ENCODE data around the gene IL1RAPL2. TPM values are rescaled to one million over a fixed set of nuclear protein-coding genes. Genes with fewer than 3 reads are reported as not detected.

IL1RAPL2 gene
- total RNA-seq, 1 donor from 2014 or later: not detected

DNA sequence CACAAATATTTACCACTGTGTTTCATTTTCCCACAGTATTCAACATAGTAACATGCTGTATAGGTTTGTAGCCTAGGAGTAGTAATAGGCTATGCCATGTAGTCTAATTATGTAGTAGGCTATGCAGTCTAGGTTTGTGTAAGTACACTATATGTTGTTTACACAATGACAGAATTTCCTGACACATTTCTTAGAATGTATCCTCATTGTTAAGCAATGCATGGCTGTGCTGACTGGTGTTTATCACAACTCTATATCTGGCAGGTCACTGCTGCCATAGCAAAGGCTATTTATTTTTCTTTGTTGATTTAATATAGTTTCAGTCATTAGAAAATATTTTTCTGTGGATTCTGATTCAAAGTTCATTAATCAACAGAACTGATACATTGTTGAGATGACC, 762.8 kb downstream of the IL1RAPL2 start:
- H3K36me3 ChIP-seq: no peaks in the 10 kb centered on the region

DNA sequence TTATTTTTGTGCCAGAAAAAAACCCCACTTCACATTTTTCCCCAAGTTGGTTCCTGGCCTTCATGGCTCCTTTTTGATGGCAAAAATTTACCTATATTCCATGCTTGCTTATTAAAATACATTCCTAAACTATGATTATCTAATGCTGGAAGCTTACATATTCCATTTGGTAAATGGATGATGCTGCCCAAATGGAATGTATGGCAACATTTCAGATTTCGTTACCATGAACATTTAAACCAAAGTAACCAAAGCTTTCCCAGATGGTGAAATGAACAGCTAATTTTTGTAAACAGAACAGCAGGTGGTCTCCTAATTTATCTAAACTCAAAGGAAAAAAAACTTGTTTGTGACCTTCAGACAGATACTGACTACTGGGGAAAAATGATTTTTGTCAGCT, 765.2 kb downstream of the IL1RAPL2 start:
- intact Hi-C loops (cut with DNase I): no loop called here
- TF ChIP-seq CTCF (IDR thresholded peaks at IDR 0.05): no peak
- Histone ChIP-seq H3K4me1 (no peaks in the 10 kb centered on the region), H3K27me3 (no peaks in the 10 kb centered on the region), H3K9me3 (peaks cover 0 to under 1% of the 10 kb centered on the region in 2 donors), H3K27ac (no peak overlapping the region), H3K36me3 (no peaks in the 10 kb centered on the region), H3K4me3 (no peak overlapping the region)
- no peak for DNase-seq (ENCODE audit: low spot score in 2 of 2)

More for the DNA sequence above, 762.8 kb downstream of the IL1RAPL2 start:
- H3K27ac ChIP-seq: no peak overlapping the region
- no peaks in the 10 kb centered on the region for H3K4me1 ChIP-seq
- TF ChIP-seq CTCF (IDR thresholded peaks at IDR 0.05): no peak
- intact Hi-C loops (cut with DNase I): no loop called here
- H3K9me3 ChIP-seq: peaks cover 0 to 4% of the 10 kb centered on the region in 2 donors
- no peak for DNase-seq (ENCODE audit: low spot score in 2 of 2)
- no peak overlapping the region for H3K4me3 ChIP-seq
- H3K27me3 ChIP-seq: no peaks in the 10 kb centered on the region

GRCh38 chrX:105347373-105347772, 781.4 kb downstream of the IL1RAPL2 start:
- H3K27me3 ChIP-seq: no peaks in the 10 kb centered on the region
- H3K27ac ChIP-seq: no peak overlapping the region
- TF ChIP-seq CTCF (IDR thresholded peaks at IDR 0.05): no peak
- intact Hi-C loops (cut with DNase I): no loop called here
- H3K4me1 ChIP-seq: no peaks in the 10 kb centered on the region
- no peak for DNase-seq (ENCODE audit: low spot score in 2 of 2)
- H3K36me3 ChIP-seq: no peaks in the 10 kb centered on the region
- no peak overlapping the region for H3K4me3 ChIP-seq
- H3K9me3 ChIP-seq: no peaks in the 10 kb centered on the region

- intact Hi-C loops (cut with DNase I): no loop called here
- no peak overlapping the region for H3K27ac ChIP-seq
- no peaks in the 10 kb centered on the region for H3K36me3 ChIP-seq
Measured at GRCh38 chrX:105349476-105349875, 783.5 kb downstream of the IL1RAPL2 start.

GRCh38 chrX:105375816-105376215, 809.8 kb downstream of the IL1RAPL2 start:
- intact Hi-C loops (cut with DNase I): no loop called here
- no peaks in the 10 kb centered on the region for H3K9me3 ChIP-seq
- no peaks in the 10 kb centered on the region for H3K27me3 ChIP-seq
- no peak for TF ChIP-seq CTCF (IDR thresholded peaks at IDR 0.05)
- no peak for DNase-seq (ENCODE audit: low spot score in 2 of 2)
- H3K27ac ChIP-seq: no peak overlapping the region
- H3K36me3 ChIP-seq: no peaks in the 10 kb centered on the region
- no peak overlapping the region for H3K4me3 ChIP-seq
- H3K4me1 ChIP-seq: no peaks in the 10 kb centered on the region

More at GRCh38 chrX:105349476-105349875, 783.5 kb downstream of the IL1RAPL2 start:
- Histone ChIP-seq H3K27me3 (no peaks in the 10 kb centered on the region), H3K9me3 (no peaks in the 10 kb centered on the region), H3K4me1 (no peaks in the 10 kb centered on the region), H3K4me3 (no peak overlapping the region)
- no peak for DNase-seq (ENCODE audit: low spot score in 2 of 2)
- no peak for TF ChIP-seq CTCF (IDR thresholded peaks at IDR 0.05)

GRCh38 chrX:105424729-105425128, 858.7 kb downstream of the IL1RAPL2 start:
- Histone ChIP-seq H3K36me3 (no peaks in the 10 kb centered on the region), H3K27me3 (no peaks in the 10 kb centered on the region), H3K9me3 (no peaks in the 10 kb centered on the region), H3K4me3 (no peak overlapping the region), H3K4me1 (no peaks in the 10 kb centered on the region), H3K27ac (no peak overlapping the region)
- no peak for DNase-seq (ENCODE audit: low spot score in 2 of 2)
- TF ChIP-seq CTCF (IDR thresholded peaks at IDR 0.05): no peak
- intact Hi-C loops (cut with DNase I): no loop called here
